Endothelial cell of umbilical vein (primary cell): ENCODE data around the gene APOL2. TPM values are rescaled to one million over a fixed set of nuclear protein-coding genes. Genes with fewer than 3 reads are reported as not detected.
"Not testable (repeated sequence)": the region's sequence is repeated elsewhere in the genome, so short reads cannot be mapped to it uniquely, and the experiment has no call there.

Source experiments
- BruUV-seq: library from RNA; stranded (reverse); fragments of 400-500 nt; replicated peaks from 2 replicates; lab custom pipeline; 2021; lab: Mats Ljungman, UMichigan
- CTCF ChIA-PET: fragments of 300-600, 350-600 bp; sonication (Branson Sonifier 250); formaldehyde crosslinking; loops from one replicate; lab custom pipeline; 2021; ENCODE audit warnings: antibody characterized with exemption, inconsistent platforms; lab: Charles Lee
- POLR2A ChIA-PET: fragments of 300-600, 350-600 bp; sonication (Branson Sonifier 250); formaldehyde crosslinking; loops from one replicate; lab custom pipeline; 2021; ENCODE audit warnings: antibody characterized with exemption, inconsistent platforms; lab: Charles Lee
- DNase-seq: peaks from one replicate; pipeline ENCODE4 v3.0.0-alpha.2; 2011; ENCODE audit warnings: low read depth, low spot score
- FAIRE-seq: peaks from 2 replicates; lab custom pipeline; 2011; peaks lifted over from hg19 to GRCh38; lab: Jason Lieb, UNC
- H2AFZ ChIP-seq: 2 replicates; pipeline ENCODE4 v1.6.0; 2012; ENCODE audit warnings: low read depth, low read length, control low read depth, inconsistent platforms
- H3K27ac ChIP-seq: 2 replicates; pipeline ENCODE4 v1.5.1; 2011; ENCODE audit warnings: low read depth, mild to moderate bottlenecking, control low read depth, low read length, moderate library complexity; ENCODE audit not compliant: insufficient read depth
- H3K27me3 ChIP-seq, 2 experiments: 2 replicates each; pipeline versions ENCODE4 v1.6.0 to v1.6.1; 2011; ENCODE audit warnings: low read length in 2 of 2, mixed read lengths in 1 of 2; ENCODE audit not compliant: control insufficient read depth in 2 of 2, insufficient read depth in 2 of 2
- H3K36me3 ChIP-seq, 2 experiments: 2 replicates in 1 of 2; 3 replicates in 1 of 2; pipeline ENCODE4 v1.5.1; 2011; ENCODE audit warnings: low read length in 2 of 2, mild to moderate bottlenecking in 1 of 2, moderate library complexity in 1 of 2; ENCODE audit not compliant: control insufficient read depth in 2 of 2, insufficient read depth in 2 of 2; ENCODE audit errors: extremely low read depth in 1 of 2
- H3K4me1 ChIP-seq: 3 replicates; pipeline ENCODE4 v1.5.1; 2011; ENCODE audit warnings: mild to moderate bottlenecking, low read length; ENCODE audit not compliant: control insufficient read depth, insufficient read depth; ENCODE audit errors: extremely low read depth
- H3K4me2 ChIP-seq: 2 replicates; pipeline ENCODE4 v1.6.1; 2011; ENCODE audit warnings: low read length, control low read depth, mixed read lengths; ENCODE audit not compliant: insufficient read depth
- H3K4me3 ChIP-seq, 3 experiments: fragments of 200-600 bp in 1 of 3; sonication (generic), shearing (Covaris generic) in 1 of 3; replicated peaks in 1 of 3; 2 replicates each; pipeline ENCODE4 v1.5.1; 2011 to 2016; ENCODE audit warnings: control low read depth in 3 of 3, low read length in 3 of 3, mild to moderate bottlenecking in 2 of 3, inconsistent platforms in 1 of 3, low read depth in 1 of 3, moderate library complexity in 1 of 3; ENCODE audit not compliant: insufficient read depth in 1 of 3
- H3K79me2 ChIP-seq: 2 replicates; pipeline ENCODE4 v1.6.0; 2012; ENCODE audit warnings: low read length, inconsistent platforms; ENCODE audit not compliant: control insufficient read depth, insufficient read depth
- H3K9ac ChIP-seq: replicated peaks from 2 replicates; pipeline ENCODE3; 2011; ENCODE audit warnings: low read length, control low read depth; ENCODE audit not compliant: insufficient read depth; ENCODE audit errors: extremely low read depth
- H3K9me1 ChIP-seq: replicated peaks from 3 replicates; pipeline ENCODE4 v1.6.0; 2011; ENCODE audit warnings: mild to moderate bottlenecking, low read length; ENCODE audit not compliant: control insufficient read depth, insufficient read depth; ENCODE audit errors: extremely low read depth
- H3K9me3 ChIP-seq: replicated peaks from 2 replicates; pipeline ENCODE4 v1.5.1; 2012; ENCODE audit warnings: low read length, inconsistent platforms; ENCODE audit not compliant: control insufficient read depth, insufficient read depth
- H4K20me1 ChIP-seq: replicated peaks from 2 replicates; pipeline ENCODE3; 2011; ENCODE audit warnings: mild to moderate bottlenecking, low read length; ENCODE audit not compliant: control insufficient read depth, insufficient read depth; ENCODE audit errors: extremely low read depth
- CTCF ChIP-seq, 2 donors: IDR thresholded peaks; 1 replicate in 1 of 2; 2 replicates in 1 of 2; pipeline ENCODE4 v1.5.1; 2011; ENCODE audit warnings: low read length in 2 of 2, mild to moderate bottlenecking in 2 of 2, moderate library complexity in 2 of 2, control low read depth in 1 of 2, inconsistent platforms in 1 of 2, low read depth in 1 of 2; ENCODE audit not compliant: insufficient read depth in 1 of 2; ENCODE audit errors: extremely low read depth in 1 of 2
- EZH2 ChIP-seq: IDR thresholded peaks from 2 replicates; pipeline ENCODE4 v1.6.1; 2012; ENCODE audit warnings: borderline replicate concordance, low read depth, mild to moderate bottlenecking, moderate library complexity, low read length, inconsistent platforms; ENCODE audit not compliant: severe bottlenecking
- FOS ChIP-seq: IDR thresholded peaks from 2 replicates; pipeline ENCODE4 v1.6.1; 2011; ENCODE audit warnings: mild to moderate bottlenecking, low read length, moderate library complexity, borderline replicate concordance; ENCODE audit not compliant: insufficient read depth
- GATA2 ChIP-seq: IDR thresholded peaks from 2 replicates; pipeline ENCODE4 v1.7.0; 2011; ENCODE audit warnings: low read depth, mild to moderate bottlenecking, moderate library complexity, mixed read lengths, low read length; ENCODE audit not compliant: insufficient read length, insufficient read depth
- JUN ChIP-seq: IDR thresholded peaks from 2 replicates; pipeline ENCODE4 v1.6.1; 2011; ENCODE audit warnings: borderline replicate concordance, low read depth; ENCODE audit not compliant: insufficient read length, insufficient read depth
- MAX ChIP-seq: IDR thresholded peaks from 2 replicates; pipeline ENCODE4 v1.6.1; 2011; ENCODE audit not compliant: insufficient read depth, insufficient read length
- MYC ChIP-seq: IDR thresholded peaks from one replicate; pipeline ENCODE4 v1.6.1; 2011; ENCODE audit warnings: mild to moderate bottlenecking, low read depth, low read length
- POLR2A ChIP-seq: IDR thresholded peaks from 2 replicates; pipeline ENCODE4 v1.6.1; 2012; ENCODE audit warnings: low read depth, mild to moderate bottlenecking, control low read depth, low read length
- POLR2AphosphoS5 ChIP-seq: IDR thresholded peaks from 2 replicates; pipeline ENCODE4 v1.6.1; 2012; ENCODE audit warnings: low read depth, mild to moderate bottlenecking, control low read depth, low read length, moderate library complexity; ENCODE audit not compliant: insufficient read depth
- dilution Hi-C: fragments of 300-500 bp; cut with MboI; formaldehyde crosslinking; loops from one replicate; pipeline ENCODE4 v1.15.0; 2019; ENCODE audit warnings: low sequenced_read_pairs; ENCODE audit not compliant: extremely low pct_ligation_motif_present
- intact Hi-C: fragments of 100-400 bp; cut with micrococcal nuclease; formaldehyde crosslinking; loops from one replicate; pipeline ENCODE4 v1.10.0; 2022
- polyA plus RNA-seq, 4 experiments: library from polyadenylated mRNA; depleted of rRNA in 3 of 4; stranded (reverse) in 3 of 4; unstranded in 1 of 4; fragments of >200 nt; gene quantifications; 2 replicates each; pipeline versions ENCODE4 v1.2.1 to v1.2.3, GENCODE V29; 2011 to 2012; ENCODE audit warnings: missing spikeins in 1 of 4
- total RNA-seq: library from RNA; stranded (reverse); gene quantifications from 2 replicates; pipeline ENCODE4 v1.2.3, GENCODE V29; 2021

APOL2 gene
- total and polyA plus RNA-seq, 2 donors (not counting 3 experiments of a cell fraction or from before 2014, with no cell fraction given): 16.9 to 37.6 TPM

- POLR2A ChIA-PET: no interaction called here
- Histone ChIP-seq H3K4me2 (no peak overlapping the region), H3K27ac (no peak overlapping the region), H3K36me3 (peaks cover 8 to 28% of the 10 kb centered on the region in 2 experiments), H3K4me1 (peaks cover 6% of the 10 kb centered on the region), H2AFZ (no peak overlapping the region), H3K79me2 (peaks cover 15% of the 10 kb centered on the region), H3K9me3 (no peaks in the 10 kb centered on the region), H4K20me1 (no peaks in the 10 kb centered on the region), H3K9ac (no peak overlapping the region), H3K4me3 (no peak overlapping the region), H3K27me3 (no peaks in the 10 kb centered on the region), H3K9me1 (no peaks in the 10 kb centered on the region)
- CTCF ChIA-PET: no interaction called here
- BruUV-seq: no TSS peak
- TF ChIP-seq EZH2: no peak
- no peak for TF ChIP-seq MYC
- TF ChIP-seq POLR2A: no peak
- TF ChIP-seq CTCF (IDR thresholded peaks at IDR 0.05; ENCODE audit: extremely low read depth in 1 of 2, insufficient read depth in 1 of 2, low read depth in 1 of 2, low read length in 2 of 2): no peak
- no peak for TF ChIP-seq POLR2AphosphoS5
- no peak for TF ChIP-seq JUN
- no peak for TF ChIP-seq MAX
- no peak for TF ChIP-seq FOS
- TF ChIP-seq GATA2: no peak
- no peak for DNase-seq
- dilution Hi-C loops: no loop called here
- FAIRE-seq: no peak
- intact Hi-C loops: no loop called here
Measured at GRCh38 chr22:36232715-36233401, 6.5 kb downstream of the APOL2 start.

GRCh38 chr22:36231051-36231450 is 8.3 kb downstream of the APOL2 start:
- POLR2A ChIA-PET, H3K9ac ChIP-seq, H3K79me2 ChIP-seq, BruUV-seq, H3K27ac ChIP-seq, DNase-seq, dilution Hi-C loops, H3K4me1 ChIP-seq, H3K9me3 ChIP-seq, H3K4me2 ChIP-seq, H4K20me1 ChIP-seq, H3K27me3 ChIP-seq, intact Hi-C loops, H2AFZ ChIP-seq, H3K4me3 ChIP-seq, H3K9me1 ChIP-seq: not testable (repeated sequence)
- peaks cover 11 to 32% of the 10 kb centered on the region in 2 experiments for H3K36me3 ChIP-seq
- CTCF ChIA-PET: interaction anchor here (0.6 kb wide), 1 partner anchor 255 kb away, joined by 3 read pairs; no protein-coding TSS in a partner anchor
- FAIRE-seq: peak; percentile 90
